ENCODE results near the gene NEBL.

The NEBL gene

GRCh38 chr10:20903635-20904390 lies 6.7 kb upstream of the NEBL start:
- DNase-seq (ENCODE audit: low read depth in 2 of 2) = no peak

- no peak for DNase-seq (ENCODE audit: low read depth in 2 of 2)
Observed at GRCh38 chr10:20901110-20901509, 4.0 kb upstream of the NEBL start.

GRCh38 chr10:20898866-20899535 lies 1.9 kb upstream of the NEBL start:
- no peak for DNase-seq (ENCODE audit: low read depth in 2 of 2)

- DNase-seq (ENCODE audit: low read depth in 2 of 2) = no peak
Observed at GRCh38 chr10:20893297-20893696, 3.8 kb downstream of the NEBL start.

- no peak for DNase-seq (ENCODE audit: low read depth in 2 of 2)
Observed at GRCh38 chr10:20892796-20893195, 4.3 kb downstream of the NEBL start.

- DNase-seq (ENCODE audit: low read depth in 2 of 2) = no peak
Observed at GRCh38 chr10:20892011-20892585, 5.0 kb downstream of the NEBL start.

- no peak for DNase-seq (ENCODE audit: low read depth in 2 of 2)
Observed at GRCh38 chr10:20891338-20891714, 5.8 kb downstream of the NEBL start.

GRCh38 chr10:20890491-20891337 lies 6.4 kb downstream of the NEBL start:
- no peak for DNase-seq (ENCODE audit: low read depth in 2 of 2)

GRCh38 chr10:20890009-20890408 lies 7.1 kb downstream of the NEBL start:
- DNase-seq (ENCODE audit: low read depth in 2 of 2) = no peak

GRCh38 chr10:20888620-20889330 lies 8.3 kb downstream of the NEBL start:
- DNase-seq (ENCODE audit: low read depth in 2 of 2) = no peak

- DNase-seq (ENCODE audit: low read depth in 2 of 2) = no peak
Observed at GRCh38 chr10:20887706-20888555, 9.2 kb downstream of the NEBL start.

- no peak for DNase-seq (ENCODE audit: low read depth in 2 of 2)
Observed at GRCh38 chr10:20885678-20886077, 11.4 kb downstream of the NEBL start.

- no peak for DNase-seq (ENCODE audit: low read depth in 2 of 2)
Observed at GRCh38 chr10:20883552-20883951, 13.6 kb downstream of the NEBL start.

GRCh38 chr10:20882091-20882490 lies 15.0 kb downstream of the NEBL start:
- DNase-seq (ENCODE audit: low read depth in 2 of 2) = no peak

- DNase-seq (ENCODE audit: low read depth in 2 of 2) = no peak
Observed at GRCh38 chr10:20879136-20879535, 18.0 kb downstream of the NEBL start.

- DNase-seq (ENCODE audit: low read depth in 2 of 2) = no peak
Observed at GRCh38 chr10:20877986-20878983, 18.8 kb downstream of the NEBL start.

GRCh38 chr10:20877554-20877953 lies 19.6 kb downstream of the NEBL start:
- DNase-seq (ENCODE audit: low read depth in 2 of 2) = no peak

GRCh38 chr10:20874261-20874660 lies 22.9 kb downstream of the NEBL start:
- no peak for DNase-seq (ENCODE audit: low read depth in 2 of 2)

GRCh38 chr10:20871970-20872369 lies 25.1 kb downstream of the NEBL start:
- DNase-seq (ENCODE audit: low read depth in 2 of 2) = no peak
